Skeletal muscle tissue (tissue), 4 donors: ENCODE measurements around the gene INO80E. TPM values are rescaled to one million over a fixed set of nuclear protein-coding genes. Genes with fewer than 3 reads are reported as not detected.

ENCODE experiments used
- H3K27ac ChIP-seq: one replicate; pipeline ENCODE4 v1.7.0; 2013; ENCODE audit warnings: mild to moderate bottlenecking, low read depth, low read length, inconsistent platforms
- H3K27me3 ChIP-seq, 3 donors: one replicate each; pipeline ENCODE4 v1.7.0; 2013; ENCODE audit warnings: low read length in 3 of 3; ENCODE audit not compliant: control insufficient read depth in 3 of 3, insufficient read depth in 3 of 3
- H3K36me3 ChIP-seq, 3 donors: one replicate each; pipeline ENCODE4 v1.7.0; 2013; ENCODE audit warnings: low read length in 3 of 3; ENCODE audit not compliant: control insufficient read depth in 3 of 3, insufficient read depth in 3 of 3
- H3K4me1 ChIP-seq, 3 donors: one replicate each; pipeline ENCODE4 v1.7.0; 2013; ENCODE audit warnings: low read length in 3 of 3, mild to moderate bottlenecking in 3 of 3; ENCODE audit not compliant: control insufficient read depth in 3 of 3, insufficient read depth in 3 of 3
- H3K4me3 ChIP-seq, 3 donors: one replicate each; pipeline ENCODE4 v1.7.0; 2013; ENCODE audit warnings: low read length in 3 of 3
- H3K9ac ChIP-seq, 3 donors: one replicate each; pipeline ENCODE4 v1.7.0; 2013; ENCODE audit warnings: low read length in 3 of 3, mild to moderate bottlenecking in 3 of 3, moderate library complexity in 2 of 3, low read depth in 1 of 3
- H3K9me3 ChIP-seq, 3 donors: one replicate each; pipeline ENCODE4 v1.7.0; 2013; ENCODE audit warnings: low read length in 3 of 3; ENCODE audit not compliant: control insufficient read depth in 3 of 3
- total RNA-seq: library from RNA; depleted of rRNA; stranded (reverse); fragments of >200 nt; gene quantifications from one replicate; pipeline ENCODE4 v1.2.3, GENCODE V29; 2014
- donor health status: Osteomylitis.

The INO80E gene
- total RNA-seq, 1 donor from 2014 or later: 12.5 TPM

GRCh38 chr16:30002614-30003346 is 6.7 kb downstream of the INO80E start:
- H3K36me3 ChIP-seq: peaks cover 7 to 23% (median 17%) of the 10 kb centered on the region in 3 donors
- H3K9ac ChIP-seq: no peak overlapping the region
- peaks cover 0 to 5% (median 4%) of the 10 kb centered on the region in 3 donors for H3K27me3 ChIP-seq
- no peaks in the 10 kb centered on the region for H3K9me3 ChIP-seq
- H3K4me3 ChIP-seq: no peak overlapping the region
- peaks cover 0 to 5% (median 2%) of the 10 kb centered on the region in 3 donors for H3K4me1 ChIP-seq
- no peak overlapping the region for H3K27ac ChIP-seq

- H3K9ac ChIP-seq: no peak overlapping the region
- no peak overlapping the region for H3K27ac ChIP-seq
- H3K9me3 ChIP-seq: no peaks in the 10 kb centered on the region
- no peak overlapping the region for H3K4me3 ChIP-seq
- H3K36me3 ChIP-seq: peaks cover 5 to 22% (median 17%) of the 10 kb centered on the region in 3 donors
- H3K27me3 ChIP-seq: peaks cover 3 to 13% (median 13%) of the 10 kb centered on the region in 3 donors
- H3K4me1 ChIP-seq: peaks cover 0 to 5% (median 2%) of the 10 kb centered on the region in 3 donors
These were observed 7.8 kb downstream of the INO80E start for GRCh38 chr16:30003670-30004423.

GRCh38 chr16:30004424-30004776 is 8.4 kb downstream of the INO80E start:
- no peaks in the 10 kb centered on the region for H3K9me3 ChIP-seq
- peaks cover 0 to 5% (median 2%) of the 10 kb centered on the region in 3 donors for H3K4me1 ChIP-seq
- peaks cover 9 to 19% (median 18%) of the 10 kb centered on the region in 3 donors for H3K27me3 ChIP-seq
- H3K4me3 ChIP-seq: no peak overlapping the region
- H3K27ac ChIP-seq: no peak overlapping the region
- no peak overlapping the region for H3K9ac ChIP-seq
- H3K36me3 ChIP-seq: peaks cover 5 to 19% (median 17%) of the 10 kb centered on the region in 3 donors

GRCh38 chr16:30004811-30005242 is 8.8 kb downstream of the INO80E start:
- H3K9ac ChIP-seq: no peak overlapping the region
- H3K27ac ChIP-seq: no peak overlapping the region
- peaks cover 12 to 23% (median 22%) of the 10 kb centered on the region in 3 donors for H3K27me3 ChIP-seq
- H3K9me3 ChIP-seq: no peaks in the 10 kb centered on the region
- no peak overlapping the region for H3K4me3 ChIP-seq
- H3K36me3 ChIP-seq: peaks cover 2 to 15% (median 14%) of the 10 kb centered on the region in 3 donors
- H3K4me1 ChIP-seq: peaks cover 0 to 5% (median 2%) of the 10 kb centered on the region in 3 donors

- Histone ChIP-seq H3K4me3 (peak overlapping the region in 1 of 3 donors; percentile 45), H3K27me3 (peaks cover 19 to 30% (median 29%) of the 10 kb centered on the region in 3 donors)
These were observed 9.5 kb downstream of the INO80E start for GRCh38 chr16:30005341-30006094.

GRCh38 chr16:30006095-30006473 is 10.0 kb downstream of the INO80E start:
- Histone ChIP-seq H3K4me1 (peaks cover 5 to 9% (median 6%) of the 10 kb centered on the region in 3 donors), H3K27me3 (peaks cover 23 to 33% (median 30%) of the 10 kb centered on the region in 3 donors)

More at GRCh38 chr16:30005341-30006094, 9.5 kb downstream of the INO80E start:
- no peak overlapping the region for H3K9ac ChIP-seq
- H3K27ac ChIP-seq: no peak overlapping the region
- peaks cover 4 to 6% (median 5%) of the 10 kb centered on the region in 3 donors for H3K4me1 ChIP-seq
- H3K9me3 ChIP-seq: no peaks in the 10 kb centered on the region
- H3K36me3 ChIP-seq: peaks cover 0 to 11% (median 11%) of the 10 kb centered on the region in 3 donors

GRCh38 chr16:30006659-30007377 is 10.8 kb downstream of the INO80E start:
- H3K36me3 ChIP-seq: peaks cover 0 to 10% (median 6%) of the 10 kb centered on the region in 3 donors
- no peak overlapping the region for H3K27ac ChIP-seq
- peaks cover 28 to 38% (median 33%) of the 10 kb centered on the region in 3 donors for H3K27me3 ChIP-seq
- H3K9ac ChIP-seq: no peak overlapping the region
- H3K9me3 ChIP-seq: no peaks in the 10 kb centered on the region
- peaks cover 5 to 9% (median 7%) of the 10 kb centered on the region in 3 donors for H3K4me1 ChIP-seq
- no peak overlapping the region for H3K4me3 ChIP-seq

More at GRCh38 chr16:30006095-30006473, 10.0 kb downstream of the INO80E start:
- no peak overlapping the region for H3K9ac ChIP-seq
- H3K36me3 ChIP-seq: peaks cover 0 to 10% (median 9%) of the 10 kb centered on the region in 3 donors
- H3K4me3 ChIP-seq: no peak overlapping the region
- H3K27ac ChIP-seq: no peak overlapping the region
- H3K9me3 ChIP-seq: no peaks in the 10 kb centered on the region

- H3K9ac ChIP-seq: no peak overlapping the region
- no peaks in the 10 kb centered on the region for H3K9me3 ChIP-seq
- H3K27ac ChIP-seq: no peak overlapping the region
- H3K36me3 ChIP-seq: peaks cover 0 to 6% (median 0%) of the 10 kb centered on the region in 3 donors
- H3K4me1 ChIP-seq: peaks cover 5 to 13% (median 7%) of the 10 kb centered on the region in 3 donors
- peaks cover 32 to 44% (median 38%) of the 10 kb centered on the region in 3 donors for H3K27me3 ChIP-seq
- H3K4me3 ChIP-seq: no peak overlapping the region
These were observed 11.4 kb downstream of the INO80E start for GRCh38 chr16:30007378-30007895.
